GDM1 (cell line): ENCODE measurements around the gene MRPL4.
"Not testable (repeated sequence)": the region's sequence is repeated elsewhere in the genome, so short reads cannot be mapped to it uniquely, and the experiment has no call there.

Experiments
- DNase-seq: peaks from one replicate; lab custom pipeline; 2025; lab: John Stamatoyannopoulos, UW

The MRPL4 gene

GRCh38 chr19:10262771-10263170 lies 10.8 kb downstream of the MRPL4 start:
- no peak for DNase-seq

GRCh38 chr19:10266706-10267105 lies 14.7 kb downstream of the MRPL4 start:
- DNase-seq: no peak

GRCh38 chr19:10268071-10268470 lies 16.1 kb downstream of the MRPL4 start:
- DNase-seq: no peak

- peak; percentile 80 for DNase-seq
Measured at GRCh38 chr19:10269333-10270179, 17.5 kb downstream of the MRPL4 start.

- DNase-seq: peak; percentile 72
Measured at GRCh38 chr19:10270180-10270615, 18.2 kb downstream of the MRPL4 start.

GRCh38 chr19:10270616-10271394 lies 18.8 kb downstream of the MRPL4 start, which contains the start of gene ICAM1:
ICAM1 (plus strand) TSS chr19:10271120; CDS start chr19:10271160, 40 bp downstream.
- peak; percentile 30 for DNase-seq

- DNase-seq: no peak
Measured at GRCh38 chr19:10271543-10272086, 19.6 kb downstream of the MRPL4 start.

- no peak for DNase-seq
Measured at GRCh38 chr19:10274589-10274988, 22.6 kb downstream of the MRPL4 start.

- no peak for DNase-seq
Measured at GRCh38 chr19:10277795-10278589, 26.0 kb downstream of the MRPL4 start.

- DNase-seq: no peak
Measured at GRCh38 chr19:10278935-10279334, 26.9 kb downstream of the MRPL4 start.

- DNase-seq: peak; percentile 32
Measured at GRCh38 chr19:10279737-10280442, 27.9 kb downstream of the MRPL4 start.

GRCh38 chr19:10282043-10282442 lies 30.0 kb downstream of the MRPL4 start:
- DNase-seq: not testable (repeated sequence)

- DNase-seq: no peak
Measured at GRCh38 chr19:10283301-10284064, 31.5 kb downstream of the MRPL4 start.

GRCh38 chr19:10284065-10284959 lies 32.3 kb downstream of the MRPL4 start:
- no peak for DNase-seq

- no peak for DNase-seq
Measured at GRCh38 chr19:10284960-10285278, 32.9 kb downstream of the MRPL4 start.

GRCh38 chr19:10285393-10285792 lies 33.4 kb downstream of the MRPL4 start:
- DNase-seq: peak; percentile 51

GRCh38 chr19:10286803-10287737 lies 35.1 kb downstream of the MRPL4 start, which contains the start of gene ICAM4:
ICAM4 (plus strand) TSS chr19:10286955; CDS start chr19:10287013, 58 bp downstream.
- peak; percentile 59 for DNase-seq

- peak; percentile 76 for DNase-seq
Measured at GRCh38 chr19:10288662-10289166, 36.7 kb downstream of the MRPL4 start.
